CD8-positive, alpha-beta memory T cell (primary cell): ENCODE measurements around the gene ST6GALNAC3. TPM values are rescaled to one million over a fixed set of nuclear protein-coding genes. Genes with fewer than 3 reads are reported as not detected.
A peak's percentile ranks its signal among the peaks of the same experiment; 100 is the strongest.

Experiments
- CTCF ChIA-PET: fragments of 350-600 bp; sonication (Branson Sonifier 250); formaldehyde crosslinking; loops from one replicate; lab custom pipeline; 2021; ENCODE audit warnings: antibody characterized with exemption; lab: Charles Lee
- POLR2A ChIA-PET: fragments of 350-600 bp; sonication (Branson Sonifier 250); formaldehyde crosslinking; loops from one replicate; lab custom pipeline; 2021; ENCODE audit warnings: antibody characterized with exemption; lab: Charles Lee
- DNase-seq, 5 donors: peaks; one replicate each; pipeline versions ENCODE4 v3.0.0 to v3.0.0-alpha.2; 2020 to 2022; ENCODE audit warnings: mixed read lengths in 1 of 5
- H3K27ac ChIP-seq: one replicate; pipeline ENCODE4 v1.7.0; 2013; ENCODE audit warnings: low read depth, mild to moderate bottlenecking, low read length, moderate library complexity
- H3K27me3 ChIP-seq: 2 replicates; pipeline ENCODE4 v1.7.0; 2013; ENCODE audit warnings: low read length, mild to moderate bottlenecking; ENCODE audit not compliant: insufficient read depth, poor library complexity, severe bottlenecking
- H3K36me3 ChIP-seq: 2 replicates; pipeline ENCODE4 v1.7.0; 2013; ENCODE audit warnings: mild to moderate bottlenecking, low read length, moderate library complexity; ENCODE audit not compliant: insufficient read depth
- H3K4me1 ChIP-seq: 2 replicates; pipeline ENCODE4 v1.7.0; 2013; ENCODE audit warnings: mild to moderate bottlenecking, low read length, moderate library complexity; ENCODE audit not compliant: insufficient read depth
- H3K4me3 ChIP-seq: 2 replicates; pipeline ENCODE4 v1.7.0; 2013; ENCODE audit warnings: mild to moderate bottlenecking, low read length
- H3K9me3 ChIP-seq: 2 replicates; pipeline ENCODE4 v1.7.0; 2013; ENCODE audit warnings: mild to moderate bottlenecking, low read length
- H3K27ac Mint-ChIP-seq, 8 donors: one replicate each; pipeline ENCODE4 v1.8.0; 2020 to 2021; ENCODE audit warnings: mixed read lengths in 8 of 8, mild to moderate bottlenecking in 6 of 8, inconsistent platforms in 3 of 8, moderate library complexity in 3 of 8
- H3K27me3 Mint-ChIP-seq, 2 donors: one replicate each; pipeline ENCODE4 v1.8.0; 2020 to 2021; ENCODE audit warnings: mixed read lengths in 2 of 2, mild to moderate bottlenecking in 1 of 2, moderate library complexity in 1 of 2
- H3K36me3 Mint-ChIP-seq, 3 donors: one replicate each; pipeline ENCODE4 v1.8.0; 2020 to 2021; ENCODE audit warnings: mixed read lengths in 3 of 3, inconsistent platforms in 1 of 3, mild to moderate bottlenecking in 1 of 3
- H3K4me1 Mint-ChIP-seq, 3 donors: one replicate each; pipeline ENCODE4 v1.8.0; 2020 to 2021; ENCODE audit warnings: mixed read lengths in 3 of 3, inconsistent platforms in 1 of 3, mild to moderate bottlenecking in 1 of 3
- H3K4me3 Mint-ChIP-seq, 7 donors: one replicate each; pipeline ENCODE4 v1.8.0; 2020 to 2021; ENCODE audit warnings: mixed read lengths in 7 of 7, mild to moderate bottlenecking in 6 of 7, moderate library complexity in 4 of 7, inconsistent platforms in 2 of 7
- H3K9me3 Mint-ChIP-seq, 5 donors: one replicate each; pipeline ENCODE4 v1.8.0; 2020 to 2022; ENCODE audit warnings: mixed read lengths in 5 of 5, mild to moderate bottlenecking in 3 of 5, moderate library complexity in 2 of 5, inconsistent platforms in 1 of 5
- polyA plus RNA-seq: library from polyadenylated mRNA; unstranded; fragments of 300-500 nt; fragmentation: Illumina TruSeq; gene quantifications from one replicate; pipeline ENCODE4 v1.2.3, GENCODE V29; 2021
- total RNA-seq, 2 experiments: library from RNA; stranded (reverse); gene quantifications; one replicate each; pipeline ENCODE4 v1.2.3, GENCODE V29; 2021

Gene ST6GALNAC3
- total and polyA plus RNA-seq, 3 experiments from 2014 or later = 0.33 to 1.8 TPM; not detected in 1

- no peaks in the 10 kb centered on the region for H3K36me3 ChIP-seq
- DNase-seq = no peak
- H3K9me3 ChIP-seq = no peaks in the 10 kb centered on the region
- no peak overlapping the region for H3K4me3 Mint-ChIP-seq
- no peak overlapping the region for H3K27ac ChIP-seq
- no peaks in the 10 kb centered on the region for H3K27me3 ChIP-seq
- no peaks in the 10 kb centered on the region for H3K9me3 Mint-ChIP-seq
- H3K27ac Mint-ChIP-seq = no peak overlapping the region
- no peaks in the 10 kb centered on the region for H3K4me1 ChIP-seq
- H3K36me3 Mint-ChIP-seq = no peaks in the 10 kb centered on the region
- no peak overlapping the region for H3K4me3 ChIP-seq
- no peaks in the 10 kb centered on the region for H3K4me1 Mint-ChIP-seq
- CTCF ChIA-PET = no interaction called here
- H3K27me3 Mint-ChIP-seq = no peaks in the 10 kb centered on the region
- POLR2A ChIA-PET = no interaction called here
These were observed 345.1 kb downstream of the ST6GALNAC3 start for GRCh38 chr1:76419603-76420002.

- no peak overlapping the region for H3K4me3 ChIP-seq
- no peak overlapping the region for H3K27ac Mint-ChIP-seq
- no peaks in the 10 kb centered on the region for H3K27me3 Mint-ChIP-seq
These were observed 350.9 kb downstream of the ST6GALNAC3 start for GRCh38 chr1:76425201-76426145.

GRCh38 chr1:76426606-76427005 is 352.1 kb downstream of the ST6GALNAC3 start:
- Histone ChIP-seq H3K4me1 (no peaks in the 10 kb centered on the region), H3K27me3 (no peaks in the 10 kb centered on the region), H3K4me3 (no peak overlapping the region), H3K36me3 (no peaks in the 10 kb centered on the region), H3K9me3 (no peaks in the 10 kb centered on the region), H3K27ac (no peak overlapping the region)
- ChIA-PET CTCF (no interaction called here), POLR2A (no interaction called here)
- Mint-ChIP-seq H3K4me1 (no peaks in the 10 kb centered on the region), H3K9me3 (no peaks in the 10 kb centered on the region), H3K4me3 (no peak overlapping the region), H3K27me3 (no peaks in the 10 kb centered on the region), H3K27ac (no peak overlapping the region), H3K36me3 (no peaks in the 10 kb centered on the region)
- no peak for DNase-seq

More at GRCh38 chr1:76425201-76426145, 350.9 kb downstream of the ST6GALNAC3 start:
- ChIA-PET CTCF (no interaction called here), POLR2A (interaction anchor here (0.6 kb wide), 1 partner anchor 9 kb away, joined by 7 read pairs; no protein-coding TSS in a partner anchor)
- no peaks in the 10 kb centered on the region for H3K4me1 Mint-ChIP-seq
- no peak overlapping the region for H3K4me3 Mint-ChIP-seq
- no peaks in the 10 kb centered on the region for H3K9me3 Mint-ChIP-seq
- Histone ChIP-seq H3K27ac (no peak overlapping the region), H3K4me1 (no peaks in the 10 kb centered on the region), H3K9me3 (no peaks in the 10 kb centered on the region), H3K36me3 (no peaks in the 10 kb centered on the region), H3K27me3 (no peaks in the 10 kb centered on the region)
- no peaks in the 10 kb centered on the region for H3K36me3 Mint-ChIP-seq
- no peak for DNase-seq

GRCh38 chr1:76428028-76428427 is 353.5 kb downstream of the ST6GALNAC3 start:
- H3K36me3 Mint-ChIP-seq = no peaks in the 10 kb centered on the region
- no peaks in the 10 kb centered on the region for H3K4me1 Mint-ChIP-seq
- no peak overlapping the region for H3K27ac Mint-ChIP-seq
- no peaks in the 10 kb centered on the region for H3K27me3 Mint-ChIP-seq
- no peaks in the 10 kb centered on the region for H3K9me3 ChIP-seq
- no peaks in the 10 kb centered on the region for H3K36me3 ChIP-seq
- no peaks in the 10 kb centered on the region for H3K9me3 Mint-ChIP-seq
- no peak overlapping the region for H3K4me3 ChIP-seq
- no peak overlapping the region for H3K4me3 Mint-ChIP-seq
- no peaks in the 10 kb centered on the region for H3K4me1 ChIP-seq
- ChIA-PET CTCF (no interaction called here), POLR2A (no interaction called here)
- no peak for DNase-seq
- H3K27ac ChIP-seq = no peak overlapping the region
- no peaks in the 10 kb centered on the region for H3K27me3 ChIP-seq

GRCh38 chr1:76430531-76430930 is 356.0 kb downstream of the ST6GALNAC3 start:
- Histone ChIP-seq H3K9me3 (no peaks in the 10 kb centered on the region), H3K4me1 (no peaks in the 10 kb centered on the region), H3K4me3 (no peak overlapping the region), H3K36me3 (no peaks in the 10 kb centered on the region), H3K27me3 (no peaks in the 10 kb centered on the region), H3K27ac (no peak overlapping the region)
- H3K9me3 Mint-ChIP-seq = no peaks in the 10 kb centered on the region
- no peaks in the 10 kb centered on the region for H3K4me1 Mint-ChIP-seq
- no peak for DNase-seq
- ChIA-PET CTCF (no interaction called here), POLR2A (no interaction called here)
- peak overlapping the region in 1 of 8 donors; percentile 78 for H3K27ac Mint-ChIP-seq
- no peaks in the 10 kb centered on the region for H3K27me3 Mint-ChIP-seq
- no peaks in the 10 kb centered on the region for H3K36me3 Mint-ChIP-seq
- no peak overlapping the region for H3K4me3 Mint-ChIP-seq

- POLR2A ChIA-PET = no interaction called here
- no peak overlapping the region for H3K4me3 ChIP-seq
- no peaks in the 10 kb centered on the region for H3K27me3 ChIP-seq
- H3K27ac ChIP-seq = no peak overlapping the region
- no peaks in the 10 kb centered on the region for H3K4me1 ChIP-seq
- H3K36me3 ChIP-seq = no peaks in the 10 kb centered on the region
- H3K9me3 ChIP-seq = no peaks in the 10 kb centered on the region
- no peak overlapping the region for H3K4me3 Mint-ChIP-seq
- no peak overlapping the region for H3K27ac Mint-ChIP-seq
- CTCF ChIA-PET = no interaction called here
- no peaks in the 10 kb centered on the region for H3K36me3 Mint-ChIP-seq
- H3K9me3 Mint-ChIP-seq = no peaks in the 10 kb centered on the region
- no peak for DNase-seq
- no peaks in the 10 kb centered on the region for H3K4me1 Mint-ChIP-seq
- H3K27me3 Mint-ChIP-seq = no peaks in the 10 kb centered on the region
These were observed 359.0 kb downstream of the ST6GALNAC3 start for GRCh38 chr1:76433526-76433925.

GRCh38 chr1:76443217-76443616 is 368.7 kb downstream of the ST6GALNAC3 start:
- no peaks in the 10 kb centered on the region for H3K4me1 Mint-ChIP-seq
- H3K27me3 Mint-ChIP-seq = no peaks in the 10 kb centered on the region
- H3K27ac Mint-ChIP-seq = no peak overlapping the region
- no peaks in the 10 kb centered on the region for H3K36me3 Mint-ChIP-seq
- H3K9me3 Mint-ChIP-seq = peaks cover 0 to 2% (median under 1%) of the 10 kb centered on the region in 5 donors
- no peak overlapping the region for H3K4me3 Mint-ChIP-seq
- ChIA-PET POLR2A (no interaction called here), CTCF (no interaction called here)
- Histone ChIP-seq H3K36me3 (no peaks in the 10 kb centered on the region), H3K27me3 (no peaks in the 10 kb centered on the region), H3K4me3 (no peak overlapping the region), H3K4me1 (no peaks in the 10 kb centered on the region), H3K9me3 (no peaks in the 10 kb centered on the region), H3K27ac (no peak overlapping the region)
- no peak for DNase-seq

- no peaks in the 10 kb centered on the region for H3K36me3 ChIP-seq
- H3K27me3 ChIP-seq = no peaks in the 10 kb centered on the region
- no peaks in the 10 kb centered on the region for H3K4me1 ChIP-seq
- DNase-seq = no peak
- no peak overlapping the region for H3K27ac Mint-ChIP-seq
- no peak overlapping the region for H3K4me3 ChIP-seq
- H3K36me3 Mint-ChIP-seq = no peaks in the 10 kb centered on the region
- POLR2A ChIA-PET = no interaction called here
- H3K27ac ChIP-seq = no peak overlapping the region
- H3K4me1 Mint-ChIP-seq = no peaks in the 10 kb centered on the region
- H3K27me3 Mint-ChIP-seq = no peaks in the 10 kb centered on the region
- peaks cover 0 to 3% (median 2%) of the 10 kb centered on the region in 5 donors for H3K9me3 Mint-ChIP-seq
- no peak overlapping the region for H3K4me3 Mint-ChIP-seq
- CTCF ChIA-PET = no interaction called here
- H3K9me3 ChIP-seq = no peaks in the 10 kb centered on the region
These were observed 370.2 kb downstream of the ST6GALNAC3 start for GRCh38 chr1:76444773-76445172.
